Measurements from ENCODE around the gene MTMR4.

MTMR4 gene

DNA sequence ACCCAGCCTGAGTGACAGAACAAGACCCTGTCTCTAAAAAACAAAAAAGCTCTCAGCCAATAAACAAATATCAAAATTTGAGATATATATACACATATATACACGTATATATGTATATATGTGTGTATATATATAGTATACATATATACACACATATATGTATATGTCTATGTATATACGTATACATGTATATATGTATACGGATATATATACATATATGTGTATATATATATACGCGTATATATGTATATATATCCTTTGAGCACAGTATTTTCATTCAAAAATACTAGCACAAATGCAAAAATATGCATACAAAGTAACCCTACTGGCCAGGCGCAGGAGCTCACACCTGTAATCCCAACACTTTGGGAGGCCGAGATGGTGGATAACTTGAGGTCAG is 13.0 kb downstream of the MTMR4 start:
- TF ChIP-seq, protein P1, sequence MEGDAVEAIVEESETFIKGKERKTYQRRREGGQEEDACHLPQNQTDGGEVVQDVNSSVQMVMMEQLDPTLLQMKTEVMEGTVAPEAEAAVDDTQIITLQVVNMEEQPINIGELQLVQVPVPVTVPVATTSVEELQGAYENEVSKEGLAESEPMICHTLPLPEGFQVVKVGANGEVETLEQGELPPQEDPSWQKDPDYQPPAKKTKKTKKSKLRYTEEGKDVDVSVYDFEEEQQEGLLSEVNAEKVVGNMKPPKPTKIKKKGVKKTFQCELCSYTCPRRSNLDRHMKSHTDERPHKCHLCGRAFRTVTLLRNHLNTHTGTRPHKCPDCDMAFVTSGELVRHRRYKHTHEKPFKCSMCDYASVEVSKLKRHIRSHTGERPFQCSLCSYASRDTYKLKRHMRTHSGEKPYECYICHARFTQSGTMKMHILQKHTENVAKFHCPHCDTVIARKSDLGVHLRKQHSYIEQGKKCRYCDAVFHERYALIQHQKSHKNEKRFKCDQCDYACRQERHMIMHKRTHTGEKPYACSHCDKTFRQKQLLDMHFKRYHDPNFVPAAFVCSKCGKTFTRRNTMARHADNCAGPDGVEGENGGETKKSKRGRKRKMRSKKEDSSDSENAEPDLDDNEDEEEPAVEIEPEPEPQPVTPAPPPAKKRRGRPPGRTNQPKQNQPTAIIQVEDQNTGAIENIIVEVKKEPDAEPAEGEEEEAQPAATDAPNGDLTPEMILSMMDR (IDR thresholded peaks at IDR 0.05; ENCODE audit: extremely low read depth, insufficient read depth, missing control alignments), result no peak

DNA sequence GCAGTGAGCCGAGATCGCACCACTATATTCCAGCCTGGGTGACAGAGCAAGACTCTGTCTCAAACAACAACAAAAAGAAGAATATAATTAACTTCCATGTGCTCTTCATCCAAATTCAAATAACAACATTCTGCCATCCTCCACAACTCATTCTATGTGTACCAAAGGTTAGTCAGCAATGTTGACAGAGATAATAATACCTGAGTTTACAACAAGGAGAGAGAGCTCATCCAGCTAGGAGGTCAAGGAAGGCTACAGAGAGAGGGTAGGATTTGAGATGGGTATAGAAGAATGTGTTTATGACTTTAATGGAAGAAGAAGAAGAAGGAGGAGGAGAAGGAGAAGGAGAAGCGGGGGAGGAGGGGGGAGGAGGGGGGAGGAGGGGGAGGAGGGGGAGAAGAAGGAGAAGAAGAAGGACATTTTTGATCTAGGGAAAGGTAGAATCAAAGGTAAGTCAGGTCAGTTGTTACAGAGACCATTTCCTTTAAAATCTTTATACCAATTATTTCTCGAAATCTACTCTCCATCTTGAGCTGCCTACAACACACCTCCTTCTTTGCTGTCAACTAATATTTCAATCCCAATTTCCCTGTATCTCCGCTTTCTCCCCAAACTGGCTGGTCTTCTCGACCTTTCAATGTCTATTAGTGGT is 16.1 kb downstream of the MTMR4 start:
- no peak for DNase-seq (ENCODE audit: low spot score)
- in situ Hi-C loops (cut with MboI; ENCODE audit: low pct_unique_long_range_greater_than_20kb, low sequenced_read_pairs, unreplicated experiment), result no loop called here
- TF ChIP-seq, protein P1 (IDR thresholded peaks at IDR 0.05; ENCODE audit: extremely low read depth, insufficient read depth, missing control alignments), result no peak

More for the DNA sequence above, 13.0 kb downstream of the MTMR4 start:
- in situ Hi-C loops (cut with MboI; ENCODE audit: low pct_unique_long_range_greater_than_20kb, low sequenced_read_pairs, unreplicated experiment), result no loop called here
- DNase-seq (ENCODE audit: low spot score), result no peak

DNA sequence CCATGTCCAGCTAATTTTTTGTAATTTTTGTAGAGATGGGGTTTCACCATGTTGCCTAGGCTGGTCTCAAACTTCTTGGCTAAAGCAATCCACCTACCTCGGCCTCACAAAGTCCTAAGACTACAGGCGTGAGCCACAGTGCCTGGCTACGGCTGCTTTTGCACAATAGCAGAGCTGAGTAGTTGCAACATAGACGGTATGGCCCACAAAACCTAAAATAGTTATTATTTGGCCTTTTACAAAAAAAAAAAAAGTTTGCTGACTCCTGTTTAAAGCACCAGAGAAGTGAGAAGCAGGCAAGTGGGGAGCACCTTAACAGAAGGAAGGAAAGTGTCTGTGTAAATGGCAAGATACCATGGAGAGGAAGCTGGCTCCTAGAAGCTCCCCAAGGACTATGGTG is 20.9 kb downstream of the MTMR4 start:
- in situ Hi-C loops (cut with MboI; ENCODE audit: low pct_unique_long_range_greater_than_20kb, low sequenced_read_pairs, unreplicated experiment), result no loop called here
- DNase-seq (ENCODE audit: low spot score), result no peak
- TF ChIP-seq, protein P1 (IDR thresholded peaks at IDR 0.05; ENCODE audit: extremely low read depth, insufficient read depth, missing control alignments), result no peak

DNA sequence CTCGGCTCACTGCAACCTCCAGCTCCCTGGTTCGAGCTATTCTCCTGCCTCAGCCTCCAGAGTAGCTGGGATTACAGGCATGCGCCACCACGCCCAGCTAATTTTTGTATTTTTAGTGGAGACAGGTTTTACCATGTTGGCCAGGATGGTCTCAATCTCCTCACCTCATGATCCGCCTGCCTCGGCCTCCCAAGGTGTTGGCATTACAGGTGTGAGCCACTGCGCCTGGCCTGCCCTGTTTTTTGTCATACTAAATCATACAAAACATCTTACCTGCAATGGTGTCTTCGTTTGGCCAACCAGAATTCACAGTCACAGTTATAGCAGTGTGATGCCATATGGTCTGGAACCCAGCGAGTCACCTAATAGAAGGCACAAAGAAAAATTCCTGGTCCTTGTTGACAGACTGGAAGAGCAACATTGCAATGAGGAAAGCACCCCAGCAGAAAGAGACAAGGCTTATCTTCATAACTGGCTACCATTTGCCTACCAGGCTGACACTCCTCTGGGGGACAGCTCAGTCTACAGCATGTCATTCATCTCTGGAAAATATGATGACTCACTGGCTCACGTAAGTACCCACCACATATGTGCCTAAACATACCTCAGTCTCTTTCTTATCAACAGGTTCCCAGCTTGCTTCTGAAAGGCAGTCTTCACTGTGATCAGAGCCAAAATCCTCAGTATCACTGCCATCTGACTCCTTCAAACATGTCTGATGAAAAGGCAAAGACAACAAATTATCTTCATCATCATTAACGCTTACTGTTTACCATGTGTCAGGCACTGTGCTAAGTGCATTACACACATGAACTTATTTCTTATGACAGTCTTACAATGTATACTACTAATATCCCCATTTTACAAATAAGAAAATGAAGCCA is 22.0 kb downstream of the MTMR4 start:
- DNase-seq (ENCODE audit: low spot score), result no peak
- TF ChIP-seq, protein P1 (IDR thresholded peaks at IDR 0.05; ENCODE audit: extremely low read depth, insufficient read depth, missing control alignments), result no peak
- in situ Hi-C loops (cut with MboI; ENCODE audit: low pct_unique_long_range_greater_than_20kb, low sequenced_read_pairs, unreplicated experiment), result no loop called here

DNA sequence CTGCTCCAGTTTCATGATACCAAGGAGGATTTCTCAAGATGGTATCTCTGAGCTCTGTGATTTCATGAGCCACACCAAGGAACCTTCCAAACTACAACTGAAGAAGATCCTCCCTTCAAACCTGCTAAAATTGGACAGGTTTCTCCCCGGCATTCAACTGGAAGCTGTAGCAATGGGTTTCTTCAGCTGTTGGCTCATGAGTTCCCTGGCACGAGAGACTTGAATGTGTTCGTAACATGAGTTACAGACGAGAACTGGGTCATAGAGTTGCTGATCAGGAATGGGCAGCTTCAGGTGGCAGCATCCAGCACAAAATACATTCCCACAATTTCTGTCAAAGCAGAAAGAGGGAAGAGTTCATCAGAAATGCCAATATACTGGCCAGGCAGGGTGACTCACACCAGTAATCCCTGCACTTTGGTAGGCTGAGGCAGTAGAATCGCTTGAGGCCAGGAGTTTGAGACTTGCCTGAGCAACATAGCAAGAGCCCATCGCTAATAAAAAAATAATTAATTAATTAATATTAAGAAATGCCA is 22.9 kb downstream of the MTMR4 start:
- in situ Hi-C loops (cut with MboI; ENCODE audit: low pct_unique_long_range_greater_than_20kb, low sequenced_read_pairs, unreplicated experiment), result no loop called here
- DNase-seq (ENCODE audit: low spot score), result no peak
- TF ChIP-seq, protein P1 (IDR thresholded peaks at IDR 0.05; ENCODE audit: extremely low read depth, insufficient read depth, missing control alignments), result no peak

DNA sequence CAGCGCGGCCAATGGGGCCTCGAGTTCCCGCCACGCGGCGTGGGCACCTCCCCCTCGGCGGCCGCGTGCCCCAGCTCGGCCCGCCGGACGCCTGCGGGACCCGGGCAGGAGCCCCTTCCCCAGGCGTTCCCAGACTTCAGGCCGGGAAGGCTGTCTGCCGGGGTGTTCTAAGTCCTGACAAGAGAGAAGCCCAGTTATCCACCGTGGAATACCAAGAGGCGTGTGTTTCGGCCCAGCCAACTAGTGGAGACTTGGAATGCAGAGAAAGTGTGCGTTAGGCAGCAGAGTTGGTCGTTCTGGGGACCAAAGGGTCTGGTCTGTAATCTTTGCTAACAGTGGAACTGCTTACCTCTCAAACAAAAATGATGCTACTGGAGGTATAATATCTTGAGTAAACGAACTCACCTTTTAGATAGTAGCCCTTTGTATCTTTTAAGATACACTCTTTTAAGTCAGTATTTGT is 26.0 kb downstream of the MTMR4 start:
- TF ChIP-seq, protein P1 (IDR thresholded peaks at IDR 0.05; ENCODE audit: extremely low read depth, insufficient read depth, missing control alignments), result no peak
- DNase-seq (ENCODE audit: low spot score), result no peak
- in situ Hi-C loops (cut with MboI; ENCODE audit: low pct_unique_long_range_greater_than_20kb, low sequenced_read_pairs, unreplicated experiment), result no loop called here
